Right lobe of liver (tissue), 6 donors: ENCODE measurements around the gene MACROD2. TPM values are rescaled to one million over a fixed set of nuclear protein-coding genes. Genes with fewer than 3 reads are reported as not detected.

Experiments
- ATAC-seq, 4 donors: fragments of 200-7000 bp; cut with Tn5 transposase; one replicate each; pipeline ENCODE4 v1.9.1; 2020; ENCODE audit warnings: mild to moderate bottlenecking in 4 of 4, moderate library complexity in 4 of 4
- DNase-seq, 3 donors: peaks; one replicate each; pipeline ENCODE4 v3.0.0-alpha.2; 2020
- H3K27ac ChIP-seq, 3 donors: fragments of 200-600 bp; one replicate each; pipeline ENCODE4 v1.8.0; 2022
- H3K27me3 ChIP-seq, 2 donors: fragments of 200-600 bp; one replicate each; pipeline ENCODE4 v1.8.0; 2022
- H3K36me3 ChIP-seq, 4 donors: fragments of 200-600 bp; sonication (generic) in 1 of 4; one replicate each; pipeline versions ENCODE4 v1.5.1 to v1.8.0; 2017 to 2022; ENCODE audit warnings: control low read depth in 1 of 4
- H3K4me1 ChIP-seq, 4 donors: fragments of 200-600 bp; sonication (generic) in 1 of 4; one replicate each; pipeline versions ENCODE4 v1.5.1 to v1.8.0; 2017 to 2022; ENCODE audit warnings: control low read depth in 1 of 4
- H3K4me3 ChIP-seq, 3 donors: fragments of 200-600 bp; one replicate each; pipeline ENCODE4 v1.8.0; 2022
- H3K9me3 ChIP-seq, 4 donors: fragments of 200-600 bp; sonication (generic) in 1 of 4; one replicate each; pipeline versions ENCODE4 v1.5.1 to v1.8.0; 2017 to 2022; ENCODE audit warnings: control low read depth in 1 of 4
- POLR2A ChIP-seq: fragments of 450-650 bp; IDR thresholded peaks from one replicate; pipeline ENCODE4 v1.6.1; 2017; ENCODE audit warnings: antibody characterized with exemption, mild to moderate bottlenecking
- WGBS: methylation state at CpG from one replicate; pipeline ENCODE4 v1.1.6; 2018; ENCODE audit warnings: low coverage, low lambda C conversion rate; ENCODE audit not compliant: insufficient coverage; ENCODE audit errors: missing lambda C conversion rate; 5-methylcytosine and 5-hydroxymethylcytosine counted together
- intact Hi-C, 2 donors: fragments of 100-400 bp; cut with DNase I; formaldehyde crosslinking; loops; one replicate each; pipeline versions ENCODE4 v1.11.2 to v1.14.1; 2022
- total RNA-seq, 6 experiments: library from RNA; depleted of rRNA in 2 of 6; stranded (reverse); fragments of >200 nt in 2 of 6; fragmentation: NEBNext Ultra II Directional in 3 of 6; extraction: Animal tissue kit (Norgen Biotek cat#: 25700) in 3 of 6; gene quantifications; one replicate each; pipeline versions ENCODE4 v1.1.0 to v1.2.4, GENCODE V29; 2016 to 2023
- TF ChIP-seq, protein P1 (sequence below), 4 donors: fragments of 200-600 bp in 3 of 4; fragments of 450-650 bp in 1 of 4; IDR thresholded peaks; one replicate each; pipeline versions ENCODE4 v1.5.1 to v1.8.0; 2016 to 2022; ENCODE audit warnings: antibody characterized with exemption in 4 of 4, mild to moderate bottlenecking in 2 of 4
- donor health status: DM: no; HTN: yes; CAD: no.
- donor health status: DM: no; HTN: no; CAD: no.
- donor health status: DM: no; HTN: no; CAD: no.
- donor health status: DM: no; HTN: yes; CAD: no.
- donor health status: DM: no; HTN: yes; CAD: no.

The MACROD2 gene
- total RNA-seq, 6 experiments from 2014 or later, result 1.2 to 5.5 (median 3.3) TPM

DNA sequence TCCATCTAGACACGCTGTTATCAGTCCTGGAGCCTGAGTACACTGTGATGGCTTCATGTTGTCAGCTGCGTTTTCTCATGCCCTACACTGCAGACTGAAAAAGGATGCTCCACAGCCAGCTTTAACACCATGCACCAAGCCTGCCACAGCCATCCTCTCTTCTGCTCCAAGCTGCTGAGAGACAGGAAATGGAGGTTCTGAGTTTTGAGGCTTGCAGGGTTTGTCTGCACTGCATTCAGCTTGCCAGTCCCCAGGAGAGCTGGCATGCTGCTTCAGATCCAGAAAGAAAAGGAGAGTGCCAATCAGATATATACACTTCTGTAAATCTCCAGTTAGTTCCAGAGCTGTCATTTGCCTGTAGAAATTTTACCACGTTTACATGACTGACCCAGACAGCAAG, 892.8 kb downstream of the MACROD2 start:
- ATAC-seq (no peak), DNase-seq (no peak)
- no peak for TF ChIP-seq POLR2A
- TF ChIP-seq, protein P1, sequence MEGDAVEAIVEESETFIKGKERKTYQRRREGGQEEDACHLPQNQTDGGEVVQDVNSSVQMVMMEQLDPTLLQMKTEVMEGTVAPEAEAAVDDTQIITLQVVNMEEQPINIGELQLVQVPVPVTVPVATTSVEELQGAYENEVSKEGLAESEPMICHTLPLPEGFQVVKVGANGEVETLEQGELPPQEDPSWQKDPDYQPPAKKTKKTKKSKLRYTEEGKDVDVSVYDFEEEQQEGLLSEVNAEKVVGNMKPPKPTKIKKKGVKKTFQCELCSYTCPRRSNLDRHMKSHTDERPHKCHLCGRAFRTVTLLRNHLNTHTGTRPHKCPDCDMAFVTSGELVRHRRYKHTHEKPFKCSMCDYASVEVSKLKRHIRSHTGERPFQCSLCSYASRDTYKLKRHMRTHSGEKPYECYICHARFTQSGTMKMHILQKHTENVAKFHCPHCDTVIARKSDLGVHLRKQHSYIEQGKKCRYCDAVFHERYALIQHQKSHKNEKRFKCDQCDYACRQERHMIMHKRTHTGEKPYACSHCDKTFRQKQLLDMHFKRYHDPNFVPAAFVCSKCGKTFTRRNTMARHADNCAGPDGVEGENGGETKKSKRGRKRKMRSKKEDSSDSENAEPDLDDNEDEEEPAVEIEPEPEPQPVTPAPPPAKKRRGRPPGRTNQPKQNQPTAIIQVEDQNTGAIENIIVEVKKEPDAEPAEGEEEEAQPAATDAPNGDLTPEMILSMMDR (IDR thresholded peaks at IDR 0.05), result no peak
- Histone ChIP-seq H3K4me1 (no peaks in the 10 kb centered on the region), H3K4me3 (no peak overlapping the region), H3K9me3 (no peaks in the 10 kb centered on the region), H3K27me3 (no peaks in the 10 kb centered on the region), H3K27ac (no peak overlapping the region), H3K36me3 (no peaks in the 10 kb centered on the region)
- intact Hi-C loops, result no loop called here
- WGBS, result 68% methylated on average over 3 of the region's 3 CpGs

DNA sequence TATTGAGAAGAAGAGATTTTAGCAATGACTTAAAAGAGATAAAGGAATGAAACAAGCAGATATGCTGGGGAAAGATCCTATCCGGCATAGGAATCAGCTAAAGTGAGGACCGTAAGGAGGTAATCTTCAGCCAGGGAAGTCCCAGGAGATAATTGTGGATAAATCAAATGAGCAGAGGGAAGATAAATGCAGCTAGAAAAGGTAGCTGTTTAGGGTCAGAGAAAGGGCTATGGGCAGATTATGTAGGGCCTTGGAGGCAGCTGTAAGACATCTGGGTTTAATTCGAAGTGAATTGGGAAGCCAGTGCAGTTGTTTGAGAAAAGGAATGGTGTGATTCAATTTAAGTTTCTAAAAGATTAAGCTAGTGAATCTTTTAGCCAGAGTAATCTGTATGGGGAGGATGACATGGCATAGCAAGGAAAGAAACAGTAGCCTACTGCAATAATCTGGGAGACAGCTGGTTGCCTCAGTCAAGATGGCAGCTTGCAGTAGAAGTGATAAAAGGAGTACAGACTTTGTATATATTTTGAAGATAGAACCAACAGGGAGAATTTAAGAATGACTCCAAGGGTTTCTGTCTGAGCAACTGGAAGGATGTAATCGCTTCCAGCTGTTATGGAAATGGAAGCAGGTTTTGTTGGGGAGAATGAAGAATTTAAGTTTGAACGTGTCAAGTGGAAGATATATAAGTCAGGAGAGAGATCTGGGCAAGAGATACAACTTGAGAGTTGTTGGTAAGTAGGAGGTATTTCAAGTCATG, 894.4 kb downstream of the MACROD2 start:
- Histone ChIP-seq H3K36me3 (no peaks in the 10 kb centered on the region), H3K4me1 (no peaks in the 10 kb centered on the region), H3K27me3 (no peaks in the 10 kb centered on the region), H3K9me3 (no peaks in the 10 kb centered on the region), H3K4me3 (no peak overlapping the region), H3K27ac (no peak overlapping the region)
- ATAC-seq (no peak), DNase-seq (no peak)
- intact Hi-C loops, result no loop called here
- no peak for TF ChIP-seq POLR2A
- TF ChIP-seq, protein P1 (IDR thresholded peaks at IDR 0.05), result no peak
- 85% methylated on average over 5 of the region's 5 CpGs for WGBS

DNA sequence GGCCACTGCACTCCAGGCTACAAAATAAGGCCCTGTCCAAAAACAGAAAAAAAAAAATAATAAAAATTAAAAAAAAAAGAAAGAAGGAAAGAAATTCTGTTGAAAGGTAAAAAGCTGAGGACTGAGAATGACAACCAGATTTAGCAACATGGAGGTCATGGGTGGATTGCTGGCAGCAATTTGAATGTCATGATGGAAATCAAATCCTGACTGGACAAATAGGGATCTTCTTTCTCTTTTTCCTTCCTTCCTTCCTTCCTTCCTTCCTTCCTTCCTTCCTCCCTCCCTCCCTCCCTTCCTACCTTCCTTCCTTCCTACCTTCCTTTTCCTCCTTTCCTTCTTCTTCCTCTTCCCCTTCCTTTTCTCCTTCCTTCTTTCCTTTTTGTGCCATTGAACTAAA, 895.4 kb downstream of the MACROD2 start:
- DNase-seq, result no peak
- Histone ChIP-seq H3K27me3 (no peaks in the 10 kb centered on the region), H3K4me1 (no peaks in the 10 kb centered on the region), H3K4me3 (no peak overlapping the region), H3K9me3 (no peaks in the 10 kb centered on the region), H3K36me3 (no peaks in the 10 kb centered on the region), H3K27ac (no peak overlapping the region)
- TF ChIP-seq POLR2A, result no peak
- TF ChIP-seq, protein P1 (IDR thresholded peaks at IDR 0.05), result no peak
- intact Hi-C loops, result no loop called here
- no peak for ATAC-seq

DNA sequence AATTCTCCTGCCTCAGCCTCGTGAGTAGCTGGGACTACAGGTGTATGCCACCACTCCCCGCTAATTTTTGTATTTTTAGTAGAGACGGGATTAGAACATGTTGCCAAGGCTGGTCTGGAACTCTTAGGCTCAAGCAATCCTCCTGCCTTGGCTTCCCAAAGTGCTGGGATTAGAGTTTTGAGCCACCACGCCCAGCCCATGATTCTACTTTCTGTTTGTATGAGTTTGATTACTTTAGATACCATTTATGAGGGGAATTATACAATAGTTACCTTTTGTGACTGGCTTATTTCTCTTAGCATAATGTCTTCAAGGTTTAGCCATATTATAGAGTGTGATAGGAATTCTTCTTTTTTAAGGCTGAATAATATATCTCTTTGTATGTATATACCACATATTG, 897.5 kb downstream of the MACROD2 start:
- DNase-seq (no peak), ATAC-seq (no peak)
- no peaks in the 10 kb centered on the region for H3K9me3 ChIP-seq
- no peaks in the 10 kb centered on the region for H3K36me3 ChIP-seq
- H3K27ac ChIP-seq, result no peak overlapping the region
- no peaks in the 10 kb centered on the region for H3K4me1 ChIP-seq
- 93% methylated on average over 3 of the region's 4 CpGs for WGBS
- H3K27me3 ChIP-seq, result no peaks in the 10 kb centered on the region
- H3K4me3 ChIP-seq, result no peak overlapping the region
- intact Hi-C loops, result no loop called here
- TF ChIP-seq, protein P1 (IDR thresholded peaks at IDR 0.05), result no peak
- TF ChIP-seq POLR2A, result no peak

DNA sequence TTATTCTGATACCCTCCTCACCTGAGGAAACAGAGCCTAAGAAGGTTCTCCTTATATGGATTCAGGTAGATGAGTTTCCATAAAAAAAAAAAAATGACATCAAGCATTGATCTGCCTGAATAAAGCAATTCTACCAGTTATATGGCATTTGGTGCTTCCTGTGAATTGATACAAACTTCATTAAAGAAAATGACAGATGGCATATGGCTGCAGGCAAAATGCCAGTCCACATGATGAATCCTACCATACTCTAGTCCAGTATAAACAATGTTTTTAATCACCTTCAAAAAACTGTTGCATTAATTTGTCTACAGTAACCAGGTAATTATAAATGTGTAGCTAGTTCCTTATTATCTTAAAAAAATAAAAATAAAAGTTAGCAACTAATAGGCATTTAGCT, 901.3 kb downstream of the MACROD2 start:
- ATAC-seq, result no peak
- no peak for DNase-seq
- H3K9me3 ChIP-seq, result no peaks in the 10 kb centered on the region
- intact Hi-C loops, result no loop called here
- no peak overlapping the region for H3K4me3 ChIP-seq
- no peak overlapping the region for H3K27ac ChIP-seq
- H3K36me3 ChIP-seq, result no peaks in the 10 kb centered on the region
- TF ChIP-seq, protein P1 (IDR thresholded peaks at IDR 0.05), result no peak
- TF ChIP-seq POLR2A, result no peak
- H3K27me3 ChIP-seq, result no peaks in the 10 kb centered on the region
- no peaks in the 10 kb centered on the region for H3K4me1 ChIP-seq
